RWPE2 (cell line): ENCODE results near the gene ZNF613.
"Not testable (repeated sequence)": the region's sequence is repeated elsewhere in the genome, so short reads cannot be mapped to it uniquely, and the experiment has no call there.

Source experiments
- ATAC-seq: fragments of 200-7000 bp; cut with Tn5 transposase; 3 replicates; pipeline ENCODE4 v1.9.1; 2021; ENCODE audit warnings: low read depth
- DNase-seq: peaks from one replicate; pipeline ENCODE4 v3.0.0-alpha.2; 2020; ENCODE audit warnings: low spot score
- H3K27ac ChIP-seq: fragments of 450-650 bp; 2 replicates; pipeline ENCODE4 v1.5.1; 2017; ENCODE audit warnings: mild to moderate bottlenecking; ENCODE audit not compliant: poor library complexity, severe bottlenecking
- H3K27me3 ChIP-seq: fragments of 250-450 bp; sonication (Bioruptor Pico); 2 replicates; pipeline ENCODE4 v1.5.1; 2021; ENCODE audit warnings: mild to moderate bottlenecking, moderate library complexity; ENCODE audit not compliant: insufficient read depth, poor library complexity, severe bottlenecking
- H3K36me3 ChIP-seq: fragments of 250-450 bp; sonication (Bioruptor Pico); 2 replicates; pipeline ENCODE4 v1.5.1; 2020; ENCODE audit warnings: low read depth, mild to moderate bottlenecking, moderate library complexity
- H3K4me1 ChIP-seq: fragments of 250-450 bp; sonication (Bioruptor Pico); 2 replicates; pipeline ENCODE4 v1.5.1; 2021; ENCODE audit warnings: mild to moderate bottlenecking, moderate library complexity; ENCODE audit not compliant: insufficient read depth, poor library complexity, severe bottlenecking
- H3K4me3 ChIP-seq: fragments of 250-450 bp; sonication (Bioruptor Pico); 2 replicates; pipeline ENCODE4 v1.5.1; 2021; ENCODE audit warnings: mild to moderate bottlenecking, moderate library complexity; ENCODE audit not compliant: severe bottlenecking
- H3K9me3 ChIP-seq: fragments of 250-450 bp; sonication (Bioruptor Pico); 2 replicates; pipeline ENCODE4 v1.5.1; 2021; ENCODE audit warnings: mild to moderate bottlenecking, moderate library complexity; ENCODE audit not compliant: severe bottlenecking
- CTCF ChIP-seq: fragments of 450-650 bp; IDR thresholded peaks from one replicate; pipeline ENCODE4 v1.5.1; 2017; ENCODE audit warnings: mild to moderate bottlenecking, moderate library complexity; ENCODE audit not compliant: poor library complexity, severe bottlenecking

ZNF613 gene

GRCh38 chr19:51938936-51939335, 11.7 kb downstream of the ZNF613 start:
- Histone ChIP-seq H3K4me3 (no peak overlapping the region), H3K9me3 (peaks cover 13% of the 10 kb centered on the region), H3K4me1 (no peaks in the 10 kb centered on the region), H3K36me3 (peaks cover 84% of the 10 kb centered on the region), H3K27ac (no peak overlapping the region), H3K27me3 (no peaks in the 10 kb centered on the region)
- ATAC-seq (no peak), DNase-seq (no peak)
- no peak for TF ChIP-seq CTCF

GRCh38 chr19:51944798-51945552, 17.7 kb downstream of the ZNF613 start:
- H3K36me3 ChIP-seq: peaks cover 52% of the 10 kb centered on the region

GRCh38 chr19:51946602-51947001, 19.3 kb downstream of the ZNF613 start:
- Histone ChIP-seq H3K4me1 (no peaks in the 10 kb centered on the region), H3K36me3 (peaks cover 36% of the 10 kb centered on the region), H3K9me3 (peaks cover 36% of the 10 kb centered on the region), H3K27ac (no peak overlapping the region), H3K27me3 (no peaks in the 10 kb centered on the region), H3K4me3 (no peak overlapping the region)
- DNase-seq (no peak), ATAC-seq (no peak)
- no peak for TF ChIP-seq CTCF

More at GRCh38 chr19:51944798-51945552, 17.7 kb downstream of the ZNF613 start:
- Histone ChIP-seq H3K4me3 (no peak overlapping the region), H3K9me3 (peaks cover 36% of the 10 kb centered on the region), H3K4me1 (no peaks in the 10 kb centered on the region), H3K27ac (no peak overlapping the region), H3K27me3 (no peaks in the 10 kb centered on the region)
- TF ChIP-seq CTCF: no peak
- DNase-seq (no peak), ATAC-seq (no peak)

- no peak for TF ChIP-seq CTCF
- H3K4me3 ChIP-seq: no peak overlapping the region
Measured at GRCh38 chr19:51948975-51949374, 21.7 kb downstream of the ZNF613 start.

GRCh38 chr19:51957846-51958245, 30.6 kb downstream of the ZNF613 start:
- DNase-seq, H3K27ac ChIP-seq, H3K9me3 ChIP-seq, ATAC-seq, H3K36me3 ChIP-seq, H3K27me3 ChIP-seq, H3K4me1 ChIP-seq, H3K4me3 ChIP-seq: not testable (repeated sequence)

More at GRCh38 chr19:51948975-51949374, 21.7 kb downstream of the ZNF613 start:
- Histone ChIP-seq H3K9me3 (peaks cover 25% of the 10 kb centered on the region), H3K4me1 (no peaks in the 10 kb centered on the region), H3K27me3 (no peaks in the 10 kb centered on the region), H3K27ac (no peak overlapping the region), H3K36me3 (peaks cover 12% of the 10 kb centered on the region)
- ATAC-seq (no peak), DNase-seq (no peak)
